ENCODE results near the gene CRHR1.

GRCh38 chr17:45824901-45825492 lies 40.9 kb downstream of the CRHR1 start:
- no peak for TF ChIP-seq EZH2 (IDR thresholded peaks at IDR 0.05; ENCODE audit: borderline replicate concordance, low read length)
- TF ChIP-seq, protein P1, sequence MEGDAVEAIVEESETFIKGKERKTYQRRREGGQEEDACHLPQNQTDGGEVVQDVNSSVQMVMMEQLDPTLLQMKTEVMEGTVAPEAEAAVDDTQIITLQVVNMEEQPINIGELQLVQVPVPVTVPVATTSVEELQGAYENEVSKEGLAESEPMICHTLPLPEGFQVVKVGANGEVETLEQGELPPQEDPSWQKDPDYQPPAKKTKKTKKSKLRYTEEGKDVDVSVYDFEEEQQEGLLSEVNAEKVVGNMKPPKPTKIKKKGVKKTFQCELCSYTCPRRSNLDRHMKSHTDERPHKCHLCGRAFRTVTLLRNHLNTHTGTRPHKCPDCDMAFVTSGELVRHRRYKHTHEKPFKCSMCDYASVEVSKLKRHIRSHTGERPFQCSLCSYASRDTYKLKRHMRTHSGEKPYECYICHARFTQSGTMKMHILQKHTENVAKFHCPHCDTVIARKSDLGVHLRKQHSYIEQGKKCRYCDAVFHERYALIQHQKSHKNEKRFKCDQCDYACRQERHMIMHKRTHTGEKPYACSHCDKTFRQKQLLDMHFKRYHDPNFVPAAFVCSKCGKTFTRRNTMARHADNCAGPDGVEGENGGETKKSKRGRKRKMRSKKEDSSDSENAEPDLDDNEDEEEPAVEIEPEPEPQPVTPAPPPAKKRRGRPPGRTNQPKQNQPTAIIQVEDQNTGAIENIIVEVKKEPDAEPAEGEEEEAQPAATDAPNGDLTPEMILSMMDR (conservative IDR thresholded peaks at IDR 0.05 in 1 of 2, IDR thresholded peaks at IDR 0.05 in 1 of 2; ENCODE audit: extremely low read depth in 1 of 2, insufficient read depth in 1 of 2, low read depth in 1 of 2, low read length in 2 of 2), result no peak

Measured in mammary epithelial cell (primary cell).